Hematopoietic multipotent progenitor cell treated with erythropoietin and hydrocortisone succinate and interleukin-3 and kit ligand, for 15 days (in vitro differentiated cells): ENCODE data around the gene KDM2B.

ENCODE experiments used
- DNase-seq: peaks from one replicate; pipeline ENCODE4 v3.0.0-alpha.2; 2015; ENCODE audit warnings: low spot score

Gene KDM2B

DNA sequence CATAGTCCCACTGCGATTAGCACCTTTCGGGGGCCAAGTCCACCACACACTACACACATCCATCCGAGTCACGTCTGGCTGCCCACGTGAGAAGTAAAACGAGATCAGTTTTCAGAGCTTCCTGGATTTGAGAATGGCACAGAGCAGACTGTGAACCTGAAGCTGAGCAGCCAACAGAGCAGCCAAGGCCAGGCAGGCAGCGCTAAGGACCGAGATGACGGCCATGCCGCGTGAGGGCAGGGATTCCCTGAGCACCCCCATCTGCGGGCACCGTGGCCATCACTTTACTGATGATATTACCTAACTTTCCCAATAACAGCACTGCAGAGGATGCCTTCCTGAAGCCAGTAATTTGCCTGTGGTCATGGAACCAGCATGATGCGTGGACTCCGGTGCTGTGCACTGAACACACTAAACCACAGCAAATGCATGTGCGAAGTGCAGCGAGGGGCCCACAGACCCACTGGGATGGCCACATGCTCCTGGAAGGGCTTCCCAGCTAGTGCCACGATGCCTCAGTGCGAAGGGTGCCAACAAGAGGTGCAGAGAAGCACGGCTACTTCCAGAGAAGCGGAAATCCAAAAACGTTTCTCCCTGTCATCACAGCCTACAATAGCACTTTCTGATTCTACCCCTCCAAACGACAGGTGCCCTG is 124.9 kb downstream of the KDM2B start:
- DNase-seq, result no peak

DNA sequence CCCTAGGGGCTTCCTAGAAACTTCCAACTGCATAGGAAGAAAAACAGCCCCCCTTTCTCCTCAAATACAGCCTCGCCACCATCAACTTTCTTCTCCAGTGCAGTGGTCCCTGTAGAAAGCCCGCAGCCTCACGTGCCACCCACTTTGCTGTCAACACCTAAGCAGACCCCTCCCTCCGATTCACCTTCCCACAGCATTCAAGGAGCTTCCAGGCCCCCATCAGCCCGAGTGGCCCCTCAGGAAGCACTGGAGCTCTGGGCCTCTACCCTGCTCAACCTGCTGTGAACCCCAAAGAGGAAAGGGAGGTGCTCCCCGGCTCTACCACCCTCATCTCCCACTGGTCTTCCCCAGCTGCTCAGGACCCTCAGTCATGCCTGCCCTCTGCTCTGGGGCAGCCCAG is 125.9 kb downstream of the KDM2B start:
- DNase-seq, result no peak

DNA sequence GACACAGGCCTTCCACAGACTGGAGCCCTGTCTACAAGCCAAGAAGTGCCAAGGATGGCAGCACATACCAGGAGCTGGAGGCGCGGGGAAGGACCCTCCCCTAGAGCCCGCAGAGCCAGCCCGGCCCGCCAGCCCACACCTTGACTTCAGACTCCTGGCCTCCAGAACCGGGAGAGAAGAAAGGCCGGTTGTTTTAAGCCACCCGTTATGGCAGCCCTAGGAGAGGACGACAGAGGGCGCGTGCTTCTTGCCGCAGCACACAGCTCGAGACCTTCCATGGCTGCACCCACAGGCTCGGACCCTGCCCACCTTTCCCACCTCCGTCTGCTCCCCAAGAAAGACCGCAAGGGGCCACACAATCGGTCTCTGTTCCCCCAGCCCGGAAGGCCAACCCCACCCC is 127.2 kb downstream of the KDM2B start:
- no peak for DNase-seq

GRCh38 chr12:121452985-121453360 is 127.8 kb downstream of the KDM2B start:
- no peak for DNase-seq

- no peak for DNase-seq
These were observed 128.4 kb downstream of the KDM2B start for GRCh38 chr12:121452340-121452984.

DNA sequence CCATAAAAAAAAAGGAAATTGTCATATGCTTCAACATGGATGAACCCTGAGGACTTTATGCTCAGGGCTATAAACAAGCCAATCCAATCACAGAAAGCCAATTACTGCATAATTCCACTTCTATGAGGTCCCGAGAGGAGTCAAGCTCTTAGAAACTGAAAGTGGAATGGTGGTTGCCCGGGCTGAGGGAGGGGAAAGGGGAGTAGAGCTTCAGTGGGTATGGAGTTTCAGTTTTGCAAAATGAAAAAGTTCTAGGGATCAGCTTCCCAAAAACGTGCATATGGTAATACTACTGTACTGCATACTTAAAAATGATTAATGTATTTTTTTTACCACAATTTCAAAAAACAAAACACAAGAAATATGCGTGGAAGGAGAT is 128.9 kb downstream of the KDM2B start:
- DNase-seq, result no peak

DNA sequence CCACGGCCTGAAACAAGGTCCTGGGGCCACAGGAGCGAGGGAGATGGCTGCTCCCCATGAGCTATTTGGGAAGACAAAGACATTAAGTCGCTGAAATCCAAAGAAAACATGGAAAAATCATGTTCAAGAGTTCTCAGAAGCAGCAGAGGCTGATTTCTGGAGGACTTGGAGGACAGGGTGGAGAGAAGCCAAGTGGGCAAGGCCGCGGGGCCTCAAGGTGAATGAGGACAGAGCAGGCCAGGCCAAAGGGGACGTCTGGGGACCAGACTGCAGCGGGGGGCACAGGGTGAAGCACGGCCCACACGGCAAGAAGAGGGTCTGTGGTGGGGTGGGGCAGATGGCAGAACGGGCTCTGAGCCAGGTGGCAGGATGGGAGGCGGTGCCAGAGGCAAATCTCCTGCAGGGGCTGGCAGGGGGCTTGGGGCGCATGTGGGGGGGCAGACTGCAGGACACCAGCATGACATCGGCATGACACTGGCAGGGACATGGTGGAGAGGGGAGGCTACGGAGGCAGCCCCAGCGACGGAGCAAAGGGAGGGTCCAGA is 132.0 kb downstream of the KDM2B start:
- no peak for DNase-seq

- no peak for DNase-seq
These were observed 134.1 kb downstream of the KDM2B start for GRCh38 chr12:121446750-121447149.

DNA sequence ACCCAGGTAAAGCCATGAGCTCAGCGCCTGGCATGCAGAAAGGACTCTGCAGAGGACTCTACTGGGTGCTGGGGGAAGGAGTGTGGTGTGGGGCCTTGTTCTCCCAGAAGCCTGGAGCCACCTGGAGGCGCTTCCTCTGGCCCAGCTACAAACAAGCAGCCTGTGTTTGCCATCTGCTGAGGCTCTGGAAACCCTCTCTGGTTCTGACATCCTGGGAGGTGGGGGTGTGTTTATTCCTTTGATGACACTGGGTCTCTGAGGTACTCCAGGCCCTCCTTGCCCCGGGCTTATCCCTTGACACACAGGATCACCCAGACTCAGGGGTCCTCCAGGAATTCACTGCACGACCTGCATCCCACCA is 136.0 kb downstream of the KDM2B start:
- DNase-seq, result no peak

DNA sequence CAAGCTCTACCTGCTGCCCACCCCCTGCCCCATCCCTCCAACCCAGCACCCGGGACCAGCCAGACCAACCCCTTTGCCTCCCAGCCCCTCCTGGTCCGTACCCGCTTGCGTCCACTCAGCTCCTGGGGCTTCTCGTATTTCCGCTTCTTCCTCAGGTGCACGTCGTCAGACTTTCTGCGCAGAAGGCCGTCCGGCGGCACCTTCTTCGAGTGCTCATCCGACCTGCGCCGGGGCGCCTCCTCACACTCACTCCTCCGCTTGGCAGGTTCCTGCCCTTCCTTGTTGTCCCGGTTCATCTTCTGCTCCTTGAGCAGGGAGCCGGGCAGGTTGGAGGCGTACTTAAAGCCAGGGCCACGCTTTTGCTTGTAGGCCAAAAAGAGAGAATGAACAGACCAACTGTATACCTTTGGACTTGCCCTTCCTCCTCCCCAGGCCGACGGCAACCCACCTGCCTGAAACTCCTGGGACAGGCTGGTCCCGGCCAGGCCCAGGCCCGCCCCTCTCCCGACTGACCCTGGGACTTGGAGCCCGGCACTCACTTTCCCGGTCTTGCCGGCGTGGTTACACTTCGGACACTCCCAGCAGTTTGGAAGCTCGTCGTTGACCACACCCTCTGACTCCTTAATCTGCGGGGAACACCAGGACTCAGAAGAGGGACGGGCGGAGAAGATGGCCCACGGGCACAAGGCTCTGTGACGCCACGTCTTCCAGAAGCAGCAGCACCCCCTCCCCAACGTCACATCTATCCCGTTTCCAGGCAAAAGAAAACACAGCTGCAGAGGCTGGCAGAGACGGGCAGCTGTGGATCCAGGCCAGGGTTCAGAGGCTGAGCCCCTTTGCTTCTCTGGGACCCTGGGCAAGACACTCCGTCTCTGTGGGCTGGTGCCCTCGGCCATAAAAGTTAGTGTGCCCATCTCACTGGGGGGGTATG is 136.6 kb downstream of the KDM2B start:
- no peak for DNase-seq

DNA sequence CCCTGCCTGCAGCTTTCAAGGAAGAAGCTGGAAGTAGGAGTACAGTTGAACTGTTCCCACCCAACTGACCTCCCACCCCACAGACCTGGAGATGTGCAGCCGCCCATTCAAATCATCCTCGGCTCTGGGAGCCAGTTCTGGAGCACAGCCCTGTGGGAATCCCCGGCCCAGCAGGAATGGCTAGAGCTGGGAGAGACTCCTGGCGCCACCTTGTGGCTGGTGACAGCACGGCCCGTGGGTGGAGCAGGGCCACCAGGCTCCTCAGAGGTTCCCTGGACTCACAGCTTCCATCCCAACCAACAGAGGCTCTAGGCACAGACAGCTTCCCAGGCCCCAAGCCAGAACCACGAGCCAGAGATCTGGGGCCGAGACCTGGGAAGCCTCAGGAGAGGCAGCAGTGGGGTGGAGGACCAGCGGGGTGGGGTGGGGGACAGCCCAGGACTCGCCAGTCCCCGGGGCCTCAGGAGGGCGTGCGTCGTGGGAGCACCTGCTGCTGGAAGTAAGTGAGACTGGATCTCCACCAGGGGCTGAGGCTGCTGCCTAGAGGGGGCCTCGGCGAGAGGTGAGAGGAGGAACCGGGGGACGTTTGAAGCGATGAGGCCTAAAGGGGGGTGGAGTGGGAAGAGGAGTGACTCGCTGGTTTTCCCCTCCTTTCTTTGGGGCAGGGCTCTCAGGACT is 137.5 kb downstream of the KDM2B start:
- peak; percentile 69 for DNase-seq

DNA sequence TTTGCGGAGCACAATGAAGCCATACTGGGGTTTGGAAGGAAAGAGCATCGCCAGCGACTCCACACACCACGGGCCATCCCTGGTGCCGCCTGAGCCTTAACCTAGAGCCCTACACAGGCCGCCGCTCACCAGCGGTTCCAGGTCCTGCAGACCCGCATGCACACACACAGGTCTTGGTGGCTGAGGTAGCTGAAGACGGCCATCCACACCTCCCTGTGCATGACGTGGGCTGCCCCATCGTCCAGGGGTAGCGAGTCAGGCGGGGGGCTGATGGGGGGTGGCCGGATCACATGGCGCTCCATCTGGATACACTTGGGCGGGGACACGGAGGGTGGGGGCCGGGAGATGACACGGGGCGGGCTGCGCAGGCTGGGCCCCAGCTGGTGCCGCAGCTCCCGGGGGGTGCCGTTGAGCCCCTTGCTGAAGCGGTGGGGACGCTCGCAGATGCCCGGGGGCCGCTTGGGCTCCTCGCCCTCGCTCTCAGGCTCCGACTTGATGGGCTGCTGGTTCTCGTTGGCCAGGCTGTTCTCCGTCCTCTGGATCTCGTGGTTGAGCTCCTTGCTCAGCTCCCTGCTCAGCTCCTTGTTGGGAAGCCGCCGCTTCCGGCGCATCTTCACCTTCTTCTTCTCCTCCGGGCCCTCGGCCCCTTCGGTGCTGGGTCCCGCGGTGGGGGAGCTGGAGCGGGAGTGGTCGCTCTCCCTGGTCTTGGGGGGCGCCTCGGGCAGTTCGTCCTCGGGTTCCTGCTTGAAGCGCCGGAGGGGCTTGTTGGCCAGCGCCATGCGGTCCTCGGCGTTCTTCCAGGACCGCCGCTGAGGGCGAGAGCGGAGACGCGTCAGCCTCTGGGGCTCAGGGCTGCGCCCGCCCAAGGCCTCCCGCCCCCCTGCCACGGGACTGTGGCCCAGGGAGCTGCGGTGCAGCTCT is 138.5 kb downstream of the KDM2B start:
- no peak for DNase-seq

DNA sequence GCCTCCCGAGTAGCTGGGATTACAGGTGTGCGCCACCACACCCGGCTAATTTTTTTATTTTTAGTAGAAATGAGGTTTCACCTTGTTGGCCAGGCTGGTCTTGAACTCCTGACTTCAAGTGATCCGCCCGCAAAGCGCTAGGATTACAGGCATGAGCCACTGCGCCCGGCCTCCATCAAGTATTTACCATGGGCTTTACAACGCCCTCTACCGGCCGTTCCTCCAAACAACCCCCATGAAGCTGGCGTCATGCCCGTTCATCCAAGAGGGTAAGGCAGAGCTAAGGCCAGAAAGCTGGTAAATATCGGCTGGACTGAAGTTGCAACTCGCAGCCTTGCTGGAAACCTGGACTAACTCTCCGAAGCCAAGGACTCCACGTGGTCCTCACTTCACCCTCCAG is 139.3 kb downstream of the KDM2B start:
- DNase-seq, result peak; percentile 47

DNA sequence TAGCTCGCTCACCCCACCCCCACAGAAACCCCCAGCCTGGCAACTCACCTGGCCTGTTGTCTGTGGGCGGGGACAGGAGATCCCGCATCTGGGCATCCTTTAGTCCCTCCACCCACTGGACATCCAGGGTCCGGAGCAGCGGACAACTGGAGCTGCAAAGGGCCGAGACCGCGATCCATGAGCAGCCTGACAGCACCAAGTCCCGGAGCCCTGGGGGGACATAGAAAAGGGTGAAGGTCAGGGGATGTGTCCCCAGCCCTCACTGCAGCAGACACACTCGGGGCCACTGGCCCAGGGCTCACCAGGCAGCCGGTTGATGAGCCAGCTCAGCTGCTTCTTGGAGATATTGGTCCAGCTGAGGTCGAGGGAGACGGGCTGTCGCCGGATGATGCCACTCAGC is 140.1 kb downstream of the KDM2B start:
- no peak for DNase-seq

DNA sequence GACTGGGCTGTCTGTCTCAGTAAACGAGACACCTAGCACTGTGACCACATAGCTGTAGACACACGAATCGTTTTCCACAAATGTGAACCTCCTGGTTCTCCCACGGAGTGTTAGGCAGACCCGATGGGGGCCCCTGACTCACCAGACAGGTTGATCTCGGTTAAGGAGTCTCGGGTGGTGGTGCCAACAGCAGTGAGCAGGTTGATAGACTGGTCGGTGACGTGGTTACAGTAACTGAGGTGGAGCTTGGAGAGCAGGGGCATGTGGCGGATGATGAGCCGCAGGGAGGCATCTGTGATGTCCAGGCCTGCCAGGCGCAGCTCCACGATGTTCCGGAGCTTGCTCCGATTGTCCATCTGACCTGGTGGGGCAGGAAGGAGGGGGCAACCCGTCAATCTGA is 141.1 kb downstream of the KDM2B start:
- DNase-seq, result no peak

DNA sequence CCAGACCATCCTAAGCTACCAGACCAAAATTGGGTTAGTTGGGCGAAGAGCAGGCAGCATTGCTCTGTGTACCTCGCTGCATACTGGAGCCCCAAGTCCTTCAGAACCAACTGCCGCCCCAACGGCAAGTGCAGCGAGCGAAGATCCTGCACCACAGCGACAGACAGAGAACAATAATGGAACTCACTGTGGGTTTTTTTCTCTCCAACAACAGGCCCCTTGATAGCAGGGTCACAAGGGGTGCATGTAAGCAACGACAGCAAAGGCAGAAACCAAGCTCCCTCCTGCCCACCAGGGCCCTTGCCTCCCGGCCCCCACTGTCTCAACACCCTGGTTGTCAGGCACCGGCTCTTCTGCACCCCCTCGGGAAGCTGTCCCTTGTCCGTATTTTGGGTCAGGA is 141.9 kb downstream of the KDM2B start:
- no peak for DNase-seq

GRCh38 chr12:121436706-121437105 is 144.1 kb downstream of the KDM2B start:
- no peak for DNase-seq

DNA sequence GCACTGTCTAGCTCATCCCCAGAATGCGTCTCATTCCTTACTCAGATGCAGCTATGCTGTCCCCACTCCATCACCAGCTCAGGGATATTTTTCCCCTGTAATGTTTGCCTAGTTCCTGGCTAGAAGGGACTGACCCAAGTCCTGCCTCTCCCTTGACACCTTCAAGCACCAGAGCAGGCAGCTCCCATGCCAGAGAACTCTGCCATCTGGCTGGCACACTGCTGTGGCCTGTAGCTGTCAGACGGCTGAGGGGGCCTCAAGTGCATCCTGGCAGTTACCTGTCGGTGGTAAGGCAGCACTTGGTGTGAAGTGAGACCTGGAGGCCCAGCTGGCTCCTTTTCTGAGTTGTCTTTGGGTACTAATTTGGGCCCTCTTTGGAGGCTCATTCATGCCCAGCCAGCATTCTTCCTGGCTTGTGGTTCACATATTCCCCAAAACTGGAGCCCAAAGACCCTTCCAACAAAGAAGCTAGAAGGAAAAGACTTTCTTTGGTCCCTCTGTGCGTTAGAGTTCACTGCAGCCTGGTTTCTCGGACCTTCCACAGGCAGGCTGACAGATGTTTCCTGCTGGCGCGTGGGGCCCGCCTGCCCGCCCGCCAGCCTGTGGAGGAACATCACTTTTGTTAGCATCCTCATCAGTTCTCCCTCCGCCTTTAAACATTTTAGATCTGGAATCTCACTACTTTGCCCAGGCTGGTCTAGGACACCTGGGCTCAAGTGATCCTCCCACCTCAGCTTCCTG is 147.9 kb downstream of the KDM2B start:
- no peak for DNase-seq

DNA sequence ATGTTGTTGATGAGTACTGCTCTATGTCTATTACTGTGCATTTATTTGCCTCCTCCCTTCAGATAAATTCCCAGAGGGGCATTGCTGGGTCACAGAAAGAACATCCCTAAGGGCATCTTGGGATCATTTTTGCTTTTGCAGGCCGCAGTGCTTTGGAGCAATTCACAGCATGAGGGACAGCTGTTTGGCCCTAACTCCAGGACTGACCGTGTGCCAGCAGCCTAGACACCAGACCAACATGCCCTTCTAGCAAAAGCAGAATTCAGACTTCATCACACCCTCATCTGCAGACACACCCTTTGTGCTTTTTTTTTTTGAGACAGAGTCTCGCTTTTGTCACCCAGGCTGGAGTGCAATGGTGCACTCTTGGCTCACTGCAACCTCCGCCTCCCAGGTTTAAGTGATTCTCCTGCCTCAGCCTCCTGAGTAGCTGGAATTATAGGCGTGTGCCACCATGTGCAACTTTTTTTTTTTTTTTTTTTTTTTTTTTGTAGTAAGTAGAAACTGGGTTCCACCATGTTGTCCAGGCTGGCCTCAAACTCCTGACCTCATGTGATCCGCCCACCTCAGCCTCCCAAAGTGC is 149.9 kb downstream of the KDM2B start:
- no peak for DNase-seq

- DNase-seq, result no peak
These were observed 151.9 kb downstream of the KDM2B start for GRCh38 chr12:121428883-121429282.
